ENCODE results near the gene CDC42EP4.

Gene CDC42EP4

GRCh38 chr17:73293480-73293911 is 18.3 kb downstream of the CDC42EP4 start:
- peak; percentile 89 for DNase-seq

- DNase-seq, result peak; percentile 86
Measured at GRCh38 chr17:73293031-73293430, 18.8 kb downstream of the CDC42EP4 start.

- DNase-seq, result peak; percentile 79
Measured at GRCh38 chr17:73292031-73292531, 19.7 kb downstream of the CDC42EP4 start.

GRCh38 chr17:73291260-73291801 is 20.5 kb downstream of the CDC42EP4 start:
- peak; percentile 87 for DNase-seq

GRCh38 chr17:73290399-73291259 is 21.2 kb downstream of the CDC42EP4 start:
- DNase-seq, result peak; percentile 46

GRCh38 chr17:73289549-73290254 is 22.1 kb downstream of the CDC42EP4 start:
- no peak for DNase-seq

GRCh38 chr17:73288534-73289302 is 23.1 kb downstream of the CDC42EP4 start:
- no peak for DNase-seq

- peak; percentile 45 for DNase-seq
Measured at GRCh38 chr17:73286863-73287296, 24.9 kb downstream of the CDC42EP4 start.

GRCh38 chr17:73285916-73286862 is 25.6 kb downstream of the CDC42EP4 start:
- DNase-seq, result peak; percentile 59

- no peak for DNase-seq
Measured at GRCh38 chr17:73285603-73285908, 26.2 kb downstream of the CDC42EP4 start.

- DNase-seq, result peak; percentile 55
Measured at GRCh38 chr17:73284906-73285602, 26.7 kb downstream of the CDC42EP4 start.

- peak; percentile 50 for DNase-seq
Measured at GRCh38 chr17:73284354-73284753, 27.4 kb downstream of the CDC42EP4 start.

- DNase-seq, result peak; percentile 98
Measured at GRCh38 chr17:73283841-73284282, 27.9 kb downstream of the CDC42EP4 start.

- no peak for DNase-seq
Measured at GRCh38 chr17:73283250-73283649, 28.6 kb downstream of the CDC42EP4 start.

GRCh38 chr17:73282629-73283028 is 29.2 kb downstream of the CDC42EP4 start:
- peak; percentile 43 for DNase-seq

- no peak for DNase-seq
Measured at GRCh38 chr17:73281928-73282327, 29.9 kb downstream of the CDC42EP4 start.

- DNase-seq, result no peak
Measured at GRCh38 chr17:73280191-73280590, 31.6 kb downstream of the CDC42EP4 start.

- peak; percentile 52 for DNase-seq
Measured at GRCh38 chr17:73279704-73280103, 32.1 kb downstream of the CDC42EP4 start.

GRCh38 chr17:73278465-73279453 is 33.0 kb downstream of the CDC42EP4 start:
- DNase-seq, result peak; percentile 63

GRCh38 chr17:73278049-73278464 is 33.7 kb downstream of the CDC42EP4 start:
- no peak for DNase-seq

All from islet precursor cell (in vitro differentiated cells).